ENCODE results near the gene MYOM3.

GRCh38 chr1:24096739-24097103 is 15.2 kb downstream of the MYOM3 start:
- TF ChIP-seq, protein P1, sequence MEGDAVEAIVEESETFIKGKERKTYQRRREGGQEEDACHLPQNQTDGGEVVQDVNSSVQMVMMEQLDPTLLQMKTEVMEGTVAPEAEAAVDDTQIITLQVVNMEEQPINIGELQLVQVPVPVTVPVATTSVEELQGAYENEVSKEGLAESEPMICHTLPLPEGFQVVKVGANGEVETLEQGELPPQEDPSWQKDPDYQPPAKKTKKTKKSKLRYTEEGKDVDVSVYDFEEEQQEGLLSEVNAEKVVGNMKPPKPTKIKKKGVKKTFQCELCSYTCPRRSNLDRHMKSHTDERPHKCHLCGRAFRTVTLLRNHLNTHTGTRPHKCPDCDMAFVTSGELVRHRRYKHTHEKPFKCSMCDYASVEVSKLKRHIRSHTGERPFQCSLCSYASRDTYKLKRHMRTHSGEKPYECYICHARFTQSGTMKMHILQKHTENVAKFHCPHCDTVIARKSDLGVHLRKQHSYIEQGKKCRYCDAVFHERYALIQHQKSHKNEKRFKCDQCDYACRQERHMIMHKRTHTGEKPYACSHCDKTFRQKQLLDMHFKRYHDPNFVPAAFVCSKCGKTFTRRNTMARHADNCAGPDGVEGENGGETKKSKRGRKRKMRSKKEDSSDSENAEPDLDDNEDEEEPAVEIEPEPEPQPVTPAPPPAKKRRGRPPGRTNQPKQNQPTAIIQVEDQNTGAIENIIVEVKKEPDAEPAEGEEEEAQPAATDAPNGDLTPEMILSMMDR (CRISPR knock-in tag; IDR thresholded peaks at IDR 0.05), result no peak
- TF ChIP-seq, protein P2, sequence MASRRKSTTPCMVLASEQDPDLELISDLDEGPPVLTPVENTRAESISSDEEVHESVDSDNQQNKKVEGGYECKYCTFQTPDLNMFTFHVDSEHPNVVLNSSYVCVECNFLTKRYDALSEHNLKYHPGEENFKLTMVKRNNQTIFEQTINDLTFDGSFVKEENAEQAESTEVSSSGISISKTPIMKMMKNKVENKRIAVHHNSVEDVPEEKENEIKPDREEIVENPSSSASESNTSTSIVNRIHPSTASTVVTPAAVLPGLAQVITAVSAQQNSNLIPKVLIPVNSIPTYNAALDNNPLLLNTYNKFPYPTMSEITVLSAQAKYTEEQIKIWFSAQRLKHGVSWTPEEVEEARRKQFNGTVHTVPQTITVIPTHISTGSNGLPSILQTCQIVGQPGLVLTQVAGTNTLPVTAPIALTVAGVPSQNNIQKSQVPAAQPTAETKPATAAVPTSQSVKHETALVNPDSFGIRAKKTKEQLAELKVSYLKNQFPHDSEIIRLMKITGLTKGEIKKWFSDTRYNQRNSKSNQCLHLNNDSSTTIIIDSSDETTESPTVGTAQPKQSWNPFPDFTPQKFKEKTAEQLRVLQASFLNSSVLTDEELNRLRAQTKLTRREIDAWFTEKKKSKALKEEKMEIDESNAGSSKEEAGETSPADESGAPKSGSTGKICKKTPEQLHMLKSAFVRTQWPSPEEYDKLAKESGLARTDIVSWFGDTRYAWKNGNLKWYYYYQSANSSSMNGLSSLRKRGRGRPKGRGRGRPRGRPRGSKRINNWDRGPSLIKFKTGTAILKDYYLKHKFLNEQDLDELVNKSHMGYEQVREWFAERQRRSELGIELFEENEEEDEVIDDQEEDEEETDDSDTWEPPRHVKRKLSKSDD (CRISPR knock-in tag; IDR thresholded peaks at IDR 0.05; ENCODE audit: low read depth), result no peak
- TF ChIP-seq POLR2AphosphoS5 (IDR thresholded peaks at IDR 0.05; ENCODE audit: low read depth, low read length) (no peak), POLR2A (IDR thresholded peaks at IDR 0.05; ENCODE audit: insufficient read depth in 1 of 2, low read depth in 2 of 2, low read length in 2 of 2) (no peak), TBX2 (CRISPR knock-in tag; IDR thresholded peaks at IDR 0.05; ENCODE audit: borderline replicate concordance) (no peak), ZNF660 (CRISPR knock-in tag; IDR thresholded peaks at IDR 0.05; ENCODE audit: borderline replicate concordance, low read depth) (no peak), ETV6 (CRISPR knock-in tag; conservative IDR thresholded peaks at IDR 0.05) (no peak), KDM5A (IDR thresholded peaks at IDR 0.05; ENCODE audit: borderline replicate concordance, low read length) (no peak), SMC3 (IDR thresholded peaks at IDR 0.05; ENCODE audit: low read length) (no peak), IRF2 (CRISPR knock-in tag; IDR thresholded peaks at IDR 0.05) (no peak)
- TF ChIP-seq, protein P3, sequence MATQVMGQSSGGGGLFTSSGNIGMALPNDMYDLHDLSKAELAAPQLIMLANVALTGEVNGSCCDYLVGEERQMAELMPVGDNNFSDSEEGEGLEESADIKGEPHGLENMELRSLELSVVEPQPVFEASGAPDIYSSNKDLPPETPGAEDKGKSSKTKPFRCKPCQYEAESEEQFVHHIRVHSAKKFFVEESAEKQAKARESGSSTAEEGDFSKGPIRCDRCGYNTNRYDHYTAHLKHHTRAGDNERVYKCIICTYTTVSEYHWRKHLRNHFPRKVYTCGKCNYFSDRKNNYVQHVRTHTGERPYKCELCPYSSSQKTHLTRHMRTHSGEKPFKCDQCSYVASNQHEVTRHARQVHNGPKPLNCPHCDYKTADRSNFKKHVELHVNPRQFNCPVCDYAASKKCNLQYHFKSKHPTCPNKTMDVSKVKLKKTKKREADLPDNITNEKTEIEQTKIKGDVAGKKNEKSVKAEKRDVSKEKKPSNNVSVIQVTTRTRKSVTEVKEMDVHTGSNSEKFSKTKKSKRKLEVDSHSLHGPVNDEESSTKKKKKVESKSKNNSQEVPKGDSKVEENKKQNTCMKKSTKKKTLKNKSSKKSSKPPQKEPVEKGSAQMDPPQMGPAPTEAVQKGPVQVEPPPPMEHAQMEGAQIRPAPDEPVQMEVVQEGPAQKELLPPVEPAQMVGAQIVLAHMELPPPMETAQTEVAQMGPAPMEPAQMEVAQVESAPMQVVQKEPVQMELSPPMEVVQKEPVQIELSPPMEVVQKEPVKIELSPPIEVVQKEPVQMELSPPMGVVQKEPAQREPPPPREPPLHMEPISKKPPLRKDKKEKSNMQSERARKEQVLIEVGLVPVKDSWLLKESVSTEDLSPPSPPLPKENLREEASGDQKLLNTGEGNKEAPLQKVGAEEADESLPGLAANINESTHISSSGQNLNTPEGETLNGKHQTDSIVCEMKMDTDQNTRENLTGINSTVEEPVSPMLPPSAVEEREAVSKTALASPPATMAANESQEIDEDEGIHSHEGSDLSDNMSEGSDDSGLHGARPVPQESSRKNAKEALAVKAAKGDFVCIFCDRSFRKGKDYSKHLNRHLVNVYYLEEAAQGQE (IDR thresholded peaks at IDR 0.05; ENCODE audit: borderline replicate concordance in 1 of 2, low read depth in 1 of 2, low read length in 2 of 2), result no peak

Data from HepG2 (cell line).